Bronchial epithelial cell (primary cell): Measurements from ENCODE around the gene KRTAP4-6. TPM values are rescaled to one million over a fixed set of nuclear protein-coding genes. Genes with fewer than 3 reads are reported as not detected.
"Not testable (repeated sequence)": the region's sequence is repeated elsewhere in the genome, so short reads cannot be mapped to it uniquely, and the experiment has no call there.

ENCODE experiments used
- DNase-seq: peaks from one replicate; pipeline ENCODE4 v3.0.0-alpha.2; 2010; ENCODE audit warnings: low read depth
- FAIRE-seq: peaks from 2 replicates; lab custom pipeline; 2011; peaks lifted over from hg19 to GRCh38; lab: Jason Lieb, UNC
- H3K27me3 ChIP-seq: 2 replicates; pipeline ENCODE4 v1.5.1; 2011; ENCODE audit warnings: low read length; ENCODE audit not compliant: control insufficient read depth, insufficient read depth
- H3K36me3 ChIP-seq: 2 replicates; pipeline ENCODE4 v1.5.1; 2011; ENCODE audit warnings: low read length; ENCODE audit not compliant: control insufficient read depth, insufficient read depth
- H3K4me3 ChIP-seq: 2 replicates; pipeline ENCODE4 v1.5.1; 2011; ENCODE audit warnings: mild to moderate bottlenecking, low read depth, low read length, control low read depth
- CTCF ChIP-seq: IDR thresholded peaks from 2 replicates; pipeline ENCODE4 v1.5.1; 2011; ENCODE audit warnings: mild to moderate bottlenecking, moderate library complexity, low read length, control low read depth, inconsistent platforms; ENCODE audit not compliant: insufficient read depth, severe bottlenecking
- total RNA-seq: library from RNA; depleted of rRNA; stranded (reverse); fragments of >200 nt; gene quantifications from 2 replicates; pipeline ENCODE4 v1.2.1, GENCODE V29; 2014

KRTAP4-6 gene
- total RNA-seq, 1 donor from 2014 or later, result not detected

GRCh38 chr17:41167561-41167960, 27.2 kb upstream of the KRTAP4-6 start:
- Histone ChIP-seq H3K4me3 (no peak overlapping the region), H3K27me3 (no peaks in the 10 kb centered on the region), H3K36me3 (no peaks in the 10 kb centered on the region)
- no peak for TF ChIP-seq CTCF
- DNase-seq (no peak), FAIRE-seq (no peak)

- Histone ChIP-seq H3K4me3 (no peak overlapping the region), H3K36me3 (no peaks in the 10 kb centered on the region), H3K27me3 (no peaks in the 10 kb centered on the region)
- peak; percentile 54 for DNase-seq
- no peak for FAIRE-seq
- no peak for TF ChIP-seq CTCF
Measured at GRCh38 chr17:41163828-41164227, 23.5 kb upstream of the KRTAP4-6 start.

- FAIRE-seq, result peak; percentile 23
- no peaks in the 10 kb centered on the region for H3K27me3 ChIP-seq
Measured at GRCh38 chr17:41160648-41161047, 20.3 kb upstream of the KRTAP4-6 start, which contains the start of gene KRTAP4-4. TSS of gene KRTAP4-4 (minus strand) at chr17:41160748. CDS start at chr17:41160691, 57 bp downstream.

DNA sequence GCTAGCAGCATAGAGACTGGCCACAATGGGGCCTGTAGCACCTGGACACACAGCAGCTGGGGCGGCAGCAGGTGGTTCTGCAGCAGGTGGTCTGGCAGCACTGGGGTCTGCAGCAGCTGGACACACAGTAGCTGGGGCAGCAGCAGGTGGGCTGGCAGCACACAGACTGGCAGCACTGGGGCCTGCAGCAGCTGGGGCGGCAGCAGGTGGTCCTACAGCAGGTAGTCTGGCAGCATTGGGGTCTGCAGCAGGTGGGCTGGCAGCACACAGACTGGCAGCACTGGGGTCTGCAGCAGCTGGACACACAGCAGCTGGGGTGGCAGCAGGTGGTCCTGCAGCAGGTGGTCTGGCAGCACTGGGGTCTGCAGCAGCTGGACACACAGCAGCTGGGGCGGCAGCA, 19.8 kb upstream of the KRTAP4-6 start:
- H3K36me3 ChIP-seq, FAIRE-seq, H3K27me3 ChIP-seq, DNase-seq, H3K4me3 ChIP-seq: not testable (repeated sequence)

More at GRCh38 chr17:41160648-41161047, 20.3 kb upstream of the KRTAP4-6 start, which contains the start of gene KRTAP4-4:
- no peak for DNase-seq
- no peak for TF ChIP-seq CTCF
- H3K36me3 ChIP-seq, result no peaks in the 10 kb centered on the region
- H3K4me3 ChIP-seq, result no peak within 1 kb of the TSS

- TF ChIP-seq CTCF, result no peak
- Histone ChIP-seq H3K4me3 (no peak overlapping the region), H3K36me3 (no peaks in the 10 kb centered on the region), H3K27me3 (no peaks in the 10 kb centered on the region)
- DNase-seq (no peak), FAIRE-seq (no peak)
Measured at GRCh38 chr17:41153856-41154255, 13.5 kb upstream of the KRTAP4-6 start.

GRCh38 chr17:41151525-41151924, 11.2 kb upstream of the KRTAP4-6 start:
- Histone ChIP-seq H3K27me3 (no peaks in the 10 kb centered on the region), H3K36me3 (no peaks in the 10 kb centered on the region), H3K4me3 (no peak overlapping the region)
- DNase-seq (no peak), FAIRE-seq (no peak)
- no peak for TF ChIP-seq CTCF
